Smooth muscle cell (in vitro differentiated cells): ENCODE results near the gene VPS13D. TPM values are rescaled to one million over a fixed set of nuclear protein-coding genes. Genes with fewer than 3 reads are reported as not detected.

Source experiments
- DNase-seq: peaks from one replicate; lab custom pipeline; 2025; ENCODE audit not compliant: unreplicated experiment; lab: John Stamatoyannopoulos, UW
- H2AFZ ChIP-seq: fragments of 200-600 bp; sonication (generic); 2 replicates; pipeline ENCODE4 v1.6.0; 2016; ENCODE audit warnings: antibody characterized with exemption, low read depth, mild to moderate bottlenecking
- H3F3A ChIP-seq: fragments of 200-600 bp; sonication (generic); 2 replicates; pipeline ENCODE4 v1.6.0; 2017; ENCODE audit warnings: antibody characterized with exemption, low read depth
- H3K27ac ChIP-seq: fragments of 200-600 bp; sonication (generic); 2 replicates; pipeline ENCODE4 v1.5.1; 2016; ENCODE audit warnings: low read depth, mild to moderate bottlenecking
- H3K27me3 ChIP-seq: fragments of 200-600 bp; sonication (generic); 2 replicates; pipeline ENCODE4 v1.6.1; 2016; ENCODE audit warnings: low read depth, mild to moderate bottlenecking
- H3K36me3 ChIP-seq: fragments of 200-600 bp; sonication (generic); 2 replicates; pipeline ENCODE4 v1.5.1; 2016; ENCODE audit warnings: low read depth
- H3K4me1 ChIP-seq: fragments of 200-600 bp; sonication (generic); 2 replicates; pipeline ENCODE4 v1.5.1; 2016; ENCODE audit warnings: low read depth
- H3K4me2 ChIP-seq: fragments of 200-600 bp; sonication (generic); 2 replicates; pipeline ENCODE4 v1.6.0; 2016; ENCODE audit warnings: mild to moderate bottlenecking
- H3K4me3 ChIP-seq: fragments of 200-600 bp; sonication (generic); 2 replicates; pipeline ENCODE4 v1.5.1; 2016; ENCODE audit warnings: mild to moderate bottlenecking
- H3K79me2 ChIP-seq: fragments of 200-600 bp; sonication (generic); 2 replicates; pipeline ENCODE4 v1.6.0; 2016; ENCODE audit warnings: low read depth, mild to moderate bottlenecking
- H3K9ac ChIP-seq: fragments of 200-600 bp; sonication (generic); 2 replicates; pipeline ENCODE4 v1.6.0; 2016; ENCODE audit warnings: low read depth
- H3K9me3 ChIP-seq: fragments of 200-600 bp; sonication (generic); replicated peaks from 2 replicates; pipeline ENCODE4 v1.5.1; 2016; ENCODE audit warnings: low read depth
- H4K20me1 ChIP-seq: fragments of 200-600 bp; sonication (generic); 2 replicates; pipeline ENCODE4 v1.6.0; 2016; ENCODE audit warnings: low read depth
- CTCF ChIP-seq: fragments of 200-600 bp; sonication (generic); IDR thresholded peaks from 2 replicates; pipeline ENCODE4 v1.5.1; 2017; ENCODE audit warnings: borderline replicate concordance, mild to moderate bottlenecking, antibody characterized with exemption; ENCODE audit not compliant: insufficient read depth, poor library complexity, severe bottlenecking
- WGBS: methylation state at CpG from one replicate; pipeline ENCODE4 v1.1.7; 2016; ENCODE audit warnings: low lambda C conversion rate; 5-methylcytosine and 5-hydroxymethylcytosine counted together
- polyA plus RNA-seq: library from polyadenylated mRNA; unstranded; fragments of >200 nt; fragmentation: Nextera tagmentation; extraction: Ambion mirVana; gene quantifications from 2 replicates; pipeline ENCODE4 v1.2.1, GENCODE V29; 2016
- total RNA-seq: library from RNA; depleted of rRNA; stranded (reverse); fragments of >200 nt; gene quantifications from 2 replicates; pipeline ENCODE4 v1.2.3, GENCODE V29; 2014

VPS13D gene
- total and polyA plus RNA-seq, 2 experiments from 2014 or later: 3.5 to 20.0 TPM

- 90% methylated on average over 24 of the region's 24 CpGs for WGBS
- Histone ChIP-seq H3K27ac (no peak overlapping the region), H2AFZ (no peak overlapping the region), H3K36me3 (no peaks in the 10 kb centered on the region), H3K79me2 (no peaks in the 10 kb centered on the region), H3K4me3 (no peak overlapping the region), H3K4me2 (no peak overlapping the region), H3F3A (no peaks in the 10 kb centered on the region), H3K4me1 (no peaks in the 10 kb centered on the region), H3K27me3 (no peaks in the 10 kb centered on the region), H3K9ac (no peak overlapping the region), H4K20me1 (no peaks in the 10 kb centered on the region), H3K9me3 (no peaks in the 10 kb centered on the region)
- DNase-seq: no peak
- TF ChIP-seq CTCF: no peak
Measured at GRCh38 chr1:12528021-12528852, 298.4 kb downstream of the VPS13D start.

GRCh38 chr1:12529640-12530174 is 299.9 kb downstream of the VPS13D start:
- no peak overlapping the region for H2AFZ ChIP-seq
- H3K27me3 ChIP-seq: no peaks in the 10 kb centered on the region
- H3K9ac ChIP-seq: no peak overlapping the region
- WGBS: 95% methylated on average over 3 of the region's 3 CpGs
- no peak for TF ChIP-seq CTCF
- no peaks in the 10 kb centered on the region for H3K79me2 ChIP-seq
- H3K4me1 ChIP-seq: no peaks in the 10 kb centered on the region
- H3K9me3 ChIP-seq: no peaks in the 10 kb centered on the region
- no peak overlapping the region for H3K4me3 ChIP-seq
- H4K20me1 ChIP-seq: no peaks in the 10 kb centered on the region
- no peaks in the 10 kb centered on the region for H3F3A ChIP-seq
- H3K36me3 ChIP-seq: no peaks in the 10 kb centered on the region
- no peak overlapping the region for H3K4me2 ChIP-seq
- H3K27ac ChIP-seq: no peak overlapping the region
- DNase-seq: no peak

- Histone ChIP-seq H2AFZ (no peak overlapping the region), H3F3A (no peaks in the 10 kb centered on the region), H3K4me1 (no peaks in the 10 kb centered on the region), H3K36me3 (no peaks in the 10 kb centered on the region), H3K27me3 (peaks cover under 1% of the 10 kb centered on the region), H3K4me3 (no peak overlapping the region), H3K27ac (no peak overlapping the region), H3K9ac (no peak overlapping the region), H4K20me1 (no peaks in the 10 kb centered on the region), H3K79me2 (no peaks in the 10 kb centered on the region), H3K9me3 (peaks cover 3% of the 10 kb centered on the region), H3K4me2 (no peak overlapping the region)
- no peak for DNase-seq
- no peak for TF ChIP-seq CTCF
- 93% methylated on average over 11 of the region's 11 CpGs for whole genome bisulfite sequencing
Measured at GRCh38 chr1:12530462-12531178, 300.8 kb downstream of the VPS13D start.
